H1 (cell line): ENCODE data around the gene WNT11. TPM values are rescaled to one million over a fixed set of nuclear protein-coding genes. Genes with fewer than 3 reads are reported as not detected.

Source experiments
- EP300 ChIP-seq, 2 experiments: IDR thresholded peaks; 1 replicate in 1 of 2; 2 replicates in 1 of 2; pipeline ENCODE4 v1.6.1; 2011 to 2012; ENCODE audit warnings: low read depth in 2 of 2, low read length in 2 of 2, mild to moderate bottlenecking in 2 of 2, borderline replicate concordance in 1 of 2, inconsistent platforms in 1 of 2, moderate library complexity in 1 of 2
- KDM1A ChIP-seq: fragments of 200-600, 300-600 bp; sonication (generic); IDR thresholded peaks from 2 replicates; pipeline ENCODE4 v1.7.1; 2016; ENCODE audit warnings: mild to moderate bottlenecking, low read length, borderline replicate concordance
- NRF1 ChIP-seq: IDR thresholded peaks from 2 replicates; pipeline ENCODE4 v1.6.1; 2011; ENCODE audit warnings: mild to moderate bottlenecking, low read depth, low read length, improper control_type of control experiment
- polyA plus RNA-seq, 7 experiments: library from polyadenylated mRNA; depleted of rRNA in 3 of 7; stranded (reverse) in 5 of 7; unstranded in 2 of 7; fragments of >200 nt in 5 of 7; fragments of 200-250 nt in 2 of 7; gene quantifications; 1 replicate in 5 of 7; 2 replicates in 1 of 7; 4 replicates in 1 of 7; pipeline versions ENCODE4 v1.2.1 to v1.2.3, GENCODE V29; 2011 to 2013; ENCODE audit warnings: missing spikeins in 2 of 7, mixed read lengths in 2 of 7
- total RNA-seq: library from RNA; stranded (reverse); fragmentation: NEBNext Ultra II Directional; extraction: Animal tissue kit (Norgen Biotek cat#: 25700); gene quantifications from 2 replicates; pipeline ENCODE4 v1.2.1, GENCODE V29; 2021

The WNT11 gene
- total and polyA plus RNA-seq, 2 of the 8 experiments (the other 6 are each of a cell fraction or from before 2014, with no cell fraction given) = 0.11 to 0.45 TPM

DNA sequence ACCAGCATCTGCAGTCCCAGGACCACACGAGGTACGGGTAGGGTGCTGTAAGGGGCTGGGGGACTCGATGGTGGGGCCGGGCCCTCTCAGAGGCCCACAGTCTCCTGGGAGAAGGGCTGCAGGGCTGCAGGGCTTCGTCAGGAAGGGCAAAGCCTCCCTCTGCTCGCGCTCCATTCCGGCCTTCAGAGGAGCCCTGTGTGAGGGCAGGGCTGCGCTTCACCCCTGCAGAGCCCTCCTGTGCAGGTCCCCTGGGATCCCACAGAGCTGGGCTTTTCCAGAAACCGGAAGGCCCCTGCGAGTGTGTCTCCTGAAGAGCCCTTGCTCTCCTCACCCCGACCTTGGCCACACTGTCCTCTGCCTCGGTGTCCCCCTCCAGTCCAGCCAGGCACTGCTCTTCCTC lies 27.2 kb downstream of the WNT11 start (continued):
- no peak for TF ChIP-seq KDM1A
- TF ChIP-seq NRF1 = no peak
- no peak for TF ChIP-seq EP300 (IDR thresholded peaks at IDR 0.05; ENCODE audit: borderline replicate concordance in 1 of 2, low read depth in 2 of 2, low read length in 2 of 2)
- TF ChIP-seq, all 59 proteins: peak for 0
